ENCODE data around the gene SPOP. TPM values are rescaled to one million over a fixed set of nuclear protein-coding genes. Genes with fewer than 3 reads are reported as not detected.

SPOP gene
- total and polyA plus RNA-seq, 9 of the 15 experiments (the other 6 are each of a cell fraction or from before 2014, with no cell fraction given) = 34.2 to 65.9 (median 39.7) TPM

- no peak for TF ChIP-seq HEY1 (CRISPR knock-in tag; IDR thresholded peaks at IDR 0.05; ENCODE audit: borderline replicate concordance)
- no peak for TF ChIP-seq E2F6 (IDR thresholded peaks at IDR 0.05; ENCODE audit: borderline replicate concordance in 1 of 2, extremely low read depth in 1 of 2, insufficient read depth in 1 of 2, insufficient read length in 1 of 2, low read depth in 1 of 2, low read length in 1 of 2, poor library complexity in 1 of 2, severe bottlenecking in 1 of 2)
- TF ChIP-seq, protein P1, sequence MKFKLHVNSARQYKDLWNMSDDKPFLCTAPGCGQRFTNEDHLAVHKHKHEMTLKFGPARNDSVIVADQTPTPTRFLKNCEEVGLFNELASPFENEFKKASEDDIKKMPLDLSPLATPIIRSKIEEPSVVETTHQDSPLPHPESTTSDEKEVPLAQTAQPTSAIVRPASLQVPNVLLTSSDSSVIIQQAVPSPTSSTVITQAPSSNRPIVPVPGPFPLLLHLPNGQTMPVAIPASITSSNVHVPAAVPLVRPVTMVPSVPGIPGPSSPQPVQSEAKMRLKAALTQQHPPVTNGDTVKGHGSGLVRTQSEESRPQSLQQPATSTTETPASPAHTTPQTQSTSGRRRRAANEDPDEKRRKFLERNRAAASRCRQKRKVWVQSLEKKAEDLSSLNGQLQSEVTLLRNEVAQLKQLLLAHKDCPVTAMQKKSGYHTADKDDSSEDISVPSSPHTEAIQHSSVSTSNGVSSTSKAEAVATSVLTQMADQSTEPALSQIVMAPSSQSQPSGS (CRISPR knock-in tag; IDR thresholded peaks at IDR 0.05) = no peak
- TF ChIP-seq, protein P2, sequence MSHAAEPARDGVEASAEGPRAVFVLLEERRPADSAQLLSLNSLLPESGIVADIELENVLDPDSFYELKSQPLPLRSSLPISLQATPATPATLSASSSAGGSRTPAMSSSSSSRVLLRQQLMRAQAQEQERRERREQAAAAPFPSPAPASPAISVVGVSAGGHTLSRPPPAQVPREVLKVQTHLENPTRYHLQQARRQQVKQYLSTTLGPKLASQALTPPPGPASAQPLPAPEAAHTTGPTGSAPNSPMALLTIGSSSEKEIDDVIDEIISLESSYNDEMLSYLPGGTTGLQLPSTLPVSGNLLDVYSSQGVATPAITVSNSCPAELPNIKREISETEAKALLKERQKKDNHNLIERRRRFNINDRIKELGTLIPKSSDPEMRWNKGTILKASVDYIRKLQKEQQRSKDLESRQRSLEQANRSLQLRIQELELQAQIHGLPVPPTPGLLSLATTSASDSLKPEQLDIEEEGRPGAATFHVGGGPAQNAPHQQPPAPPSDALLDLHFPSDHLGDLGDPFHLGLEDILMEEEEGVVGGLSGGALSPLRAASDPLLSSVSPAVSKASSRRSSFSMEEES (CRISPR knock-in tag; IDR thresholded peaks at IDR 0.05) = no peak
- no peak for TF ChIP-seq FOXP1 (CRISPR knock-in tag; IDR thresholded peaks at IDR 0.05)
These were observed 110.8 kb downstream of the SPOP start (continued) for GRCh38 chr17:49567104-49567521.
